GM18502 (cell line): ENCODE measurements around the gene RWDD1.

Source experiments
- ATAC-seq: cut with Tn5 transposase; IDR thresholded peaks from one replicate; pipeline ENCODE4 v1.9.1; 2021; ENCODE audit warnings: mild to moderate bottlenecking; ENCODE audit not compliant: unreplicated experiment, poor library complexity

RWDD1 gene

GRCh38 chr6:116570856-116571682 is at the start of gene RWDD1:
TSS of gene RWDD1 (plus strand) at chr6:116571504. CDS start at chr6:116571583, 79 bp downstream.
- peak; percentile 94 for ATAC-seq

- no peak for ATAC-seq
These were observed 48.4 kb upstream of the RWDD1 start for GRCh38 chr6:116522896-116523295.

- ATAC-seq, result no peak
These were observed 47.1 kb upstream of the RWDD1 start for GRCh38 chr6:116524236-116524635.

- no peak for ATAC-seq
These were observed 43.2 kb upstream of the RWDD1 start for GRCh38 chr6:116528133-116528532.

- no peak for ATAC-seq
These were observed 42.5 kb upstream of the RWDD1 start for GRCh38 chr6:116528780-116529179.

- no peak for ATAC-seq
These were observed 41.6 kb upstream of the RWDD1 start for GRCh38 chr6:116529466-116530290.

GRCh38 chr6:116530436-116530835 is 40.9 kb upstream of the RWDD1 start:
- ATAC-seq, result no peak

GRCh38 chr6:116531675-116532570 is 39.4 kb upstream of the RWDD1 start:
- peak; percentile 79 for ATAC-seq

- ATAC-seq, result no peak
These were observed 37.9 kb upstream of the RWDD1 start for GRCh38 chr6:116533233-116533957.

GRCh38 chr6:116535109-116535508 is 36.2 kb upstream of the RWDD1 start:
- ATAC-seq, result no peak

GRCh38 chr6:116536216-116536621 is 35.1 kb upstream of the RWDD1 start:
- ATAC-seq, result peak; percentile 69

- ATAC-seq, result no peak
These were observed 28.9 kb upstream of the RWDD1 start for GRCh38 chr6:116542426-116542825.

GRCh38 chr6:116543149-116543548 is 28.2 kb upstream of the RWDD1 start:
- ATAC-seq, result no peak

- no peak for ATAC-seq
These were observed 25.7 kb upstream of the RWDD1 start, which contains the start of gene TRAPPC3L for GRCh38 chr6:116545651-116546050. TSS of gene TRAPPC3L (minus strand) at chr6:116545684. CDS start at chr6:116545514, 170 bp downstream.

GRCh38 chr6:116547358-116547757 is 23.9 kb upstream of the RWDD1 start:
- no peak for ATAC-seq

GRCh38 chr6:116550796-116551195 is 20.5 kb upstream of the RWDD1 start:
- no peak for ATAC-seq

GRCh38 chr6:116553451-116553850 is 17.9 kb upstream of the RWDD1 start, which contains the start of gene CALHM4:
TSS of gene CALHM4 (plus strand) at chr6:116553751. CDS start at chr6:116553794, 43 bp downstream.
- ATAC-seq, result no peak

GRCh38 chr6:116556065-116556464 is 15.2 kb upstream of the RWDD1 start:
- no peak for ATAC-seq

GRCh38 chr6:116556814-116557415 is 14.4 kb upstream of the RWDD1 start:
- ATAC-seq, result no peak
